ENCODE data around the gene WWOX.

WWOX gene

GRCh38 chr16:78816499-78817195 lies 717.2 kb downstream of the WWOX start:
- DNase-seq (ENCODE audit: extremely low spot score), result no peak
- TF ChIP-seq, protein P1, sequence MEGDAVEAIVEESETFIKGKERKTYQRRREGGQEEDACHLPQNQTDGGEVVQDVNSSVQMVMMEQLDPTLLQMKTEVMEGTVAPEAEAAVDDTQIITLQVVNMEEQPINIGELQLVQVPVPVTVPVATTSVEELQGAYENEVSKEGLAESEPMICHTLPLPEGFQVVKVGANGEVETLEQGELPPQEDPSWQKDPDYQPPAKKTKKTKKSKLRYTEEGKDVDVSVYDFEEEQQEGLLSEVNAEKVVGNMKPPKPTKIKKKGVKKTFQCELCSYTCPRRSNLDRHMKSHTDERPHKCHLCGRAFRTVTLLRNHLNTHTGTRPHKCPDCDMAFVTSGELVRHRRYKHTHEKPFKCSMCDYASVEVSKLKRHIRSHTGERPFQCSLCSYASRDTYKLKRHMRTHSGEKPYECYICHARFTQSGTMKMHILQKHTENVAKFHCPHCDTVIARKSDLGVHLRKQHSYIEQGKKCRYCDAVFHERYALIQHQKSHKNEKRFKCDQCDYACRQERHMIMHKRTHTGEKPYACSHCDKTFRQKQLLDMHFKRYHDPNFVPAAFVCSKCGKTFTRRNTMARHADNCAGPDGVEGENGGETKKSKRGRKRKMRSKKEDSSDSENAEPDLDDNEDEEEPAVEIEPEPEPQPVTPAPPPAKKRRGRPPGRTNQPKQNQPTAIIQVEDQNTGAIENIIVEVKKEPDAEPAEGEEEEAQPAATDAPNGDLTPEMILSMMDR (IDR thresholded peaks at IDR 0.05; ENCODE audit: control extremely low read depth, extremely low read depth, low read depth, missing control alignments), result no peak
- POLR2A ChIA-PET, result no interaction called here
- CTCF ChIA-PET, result no interaction called here

- CTCF ChIA-PET, result no interaction called here
Observed at GRCh38 chr16:78817200-78817739, 717.8 kb downstream of the WWOX start.

GRCh38 chr16:78821335-78821734 lies 721.9 kb downstream of the WWOX start:
- POLR2A ChIA-PET, result no interaction called here
- TF ChIP-seq, protein P1 (IDR thresholded peaks at IDR 0.05; ENCODE audit: control extremely low read depth, extremely low read depth, low read depth, missing control alignments), result no peak
- no peak for DNase-seq (ENCODE audit: extremely low spot score)
- CTCF ChIA-PET, result no interaction called here

More at GRCh38 chr16:78817200-78817739, 717.8 kb downstream of the WWOX start:
- TF ChIP-seq, protein P1 (IDR thresholded peaks at IDR 0.05; ENCODE audit: control extremely low read depth, extremely low read depth, low read depth, missing control alignments), result no peak
- POLR2A ChIA-PET, result no interaction called here
- no peak for DNase-seq (ENCODE audit: extremely low spot score)

- ChIA-PET POLR2A (no interaction called here), CTCF (interaction anchor here (1.3 kb wide), 1 partner anchor 9 kb away, joined by 6 read pairs; no protein-coding TSS in a partner anchor)
Observed at GRCh38 chr16:78822509-78822908, 723.1 kb downstream of the WWOX start.

GRCh38 chr16:78823027-78823426 lies 723.6 kb downstream of the WWOX start:
- ChIA-PET CTCF (interaction anchor here (1.3 kb wide), 1 partner anchor 8 kb away, joined by 6 read pairs; no protein-coding TSS in a partner anchor), POLR2A (no interaction called here)
- DNase-seq (ENCODE audit: extremely low spot score), result no peak
- TF ChIP-seq, protein P1 (IDR thresholded peaks at IDR 0.05; ENCODE audit: control extremely low read depth, extremely low read depth, low read depth, missing control alignments), result no peak

More at GRCh38 chr16:78822509-78822908, 723.1 kb downstream of the WWOX start:
- TF ChIP-seq, protein P1 (IDR thresholded peaks at IDR 0.05; ENCODE audit: control extremely low read depth, extremely low read depth, low read depth, missing control alignments), result no peak
- no peak for DNase-seq (ENCODE audit: extremely low spot score)

- CTCF ChIA-PET, result no interaction called here
- no peak for DNase-seq (ENCODE audit: extremely low spot score)
- POLR2A ChIA-PET, result no interaction called here
- TF ChIP-seq, protein P1 (IDR thresholded peaks at IDR 0.05; ENCODE audit: control extremely low read depth, extremely low read depth, low read depth, missing control alignments), result no peak
Observed at GRCh38 chr16:78829280-78829679, 729.8 kb downstream of the WWOX start.
